Cardiac muscle cell (in vitro differentiated cells and primary cell): ENCODE data around the gene CAPN2. TPM values are rescaled to one million over a fixed set of nuclear protein-coding genes. Genes with fewer than 3 reads are reported as not detected.

Experiments used
- DNase-seq, 2 donors: peaks; one replicate each; pipeline versions ENCODE4 v3.0.0 to v3.0.0-alpha.2; 2010 to 2017; ENCODE audit warnings: low read depth in 1 of 2, low spot score in 1 of 2
- H3K27ac ChIP-seq: fragments of 200-600 bp; sonication (generic); 2 replicates; pipeline ENCODE4 v1.5.1; 2016
- H3K27me3 ChIP-seq: fragments of 200-600 bp; sonication (generic); 2 replicates; pipeline ENCODE4 v1.6.0; 2016; ENCODE audit warnings: control low read depth
- H3K36me3 ChIP-seq: fragments of 200-600 bp; sonication (generic); 2 replicates; pipeline ENCODE4 v1.5.1; 2016; ENCODE audit warnings: control low read depth
- H3K4me1 ChIP-seq: fragments of 200-600 bp; sonication (generic); 2 replicates; pipeline ENCODE4 v1.8.1; 2017; ENCODE audit warnings: low read depth, mild to moderate bottlenecking, mixed run types
- H3K4me3 ChIP-seq: fragments of 200-600 bp; sonication (generic); 2 replicates; pipeline ENCODE4 v1.5.1; 2016; ENCODE audit warnings: mild to moderate bottlenecking
- H3K9me3 ChIP-seq: fragments of 200-600 bp; sonication (generic); 2 replicates; pipeline ENCODE4 v1.5.1; 2017; ENCODE audit warnings: low read depth, mild to moderate bottlenecking, control low read depth
- CTCF ChIP-seq: IDR thresholded peaks from 2 replicates; pipeline ENCODE4 v1.5.1; 2012; ENCODE audit warnings: low read depth, mild to moderate bottlenecking, low read length
- polyA plus RNA-seq: library from polyadenylated mRNA; unstranded; fragments of >200 nt; fragmentation: Nextera tagmentation; extraction: Ambion mirVana; gene quantifications from 2 replicates; pipeline ENCODE4 v1.2.1, GENCODE V29; 2016
- total RNA-seq: library from RNA; depleted of rRNA; stranded (reverse); fragments of >200 nt; gene quantifications from 2 replicates; pipeline ENCODE4 v1.2.3, GENCODE V29; 2016

CAPN2 gene
- total and polyA plus RNA-seq, 2 experiments from 2014 or later, result 65.5 to 110 TPM

GRCh38 chr1:223759273-223759672 lies 46.9 kb downstream of the CAPN2 start:
- no peak overlapping the region for H3K4me3 ChIP-seq
- H3K4me1 ChIP-seq, result no peaks in the 10 kb centered on the region
- H3K9me3 ChIP-seq, result no peaks in the 10 kb centered on the region
- H3K27me3 ChIP-seq, result no peaks in the 10 kb centered on the region
- no peak for DNase-seq
- no peak overlapping the region for H3K27ac ChIP-seq
- TF ChIP-seq CTCF, result no peak
- peaks cover 9% of the 10 kb centered on the region for H3K36me3 ChIP-seq

GRCh38 chr1:223760833-223761232 lies 48.5 kb downstream of the CAPN2 start:
- no peaks in the 10 kb centered on the region for H3K9me3 ChIP-seq
- peaks cover 6% of the 10 kb centered on the region for H3K4me1 ChIP-seq
- H3K4me3 ChIP-seq, result no peak overlapping the region
- DNase-seq, result no peak
- no peak overlapping the region for H3K27ac ChIP-seq
- no peaks in the 10 kb centered on the region for H3K27me3 ChIP-seq
- TF ChIP-seq CTCF, result no peak
- H3K36me3 ChIP-seq, result peaks cover 9% of the 10 kb centered on the region

- peaks cover 9% of the 10 kb centered on the region for H3K36me3 ChIP-seq
- H3K9me3 ChIP-seq, result no peaks in the 10 kb centered on the region
These were observed 49.1 kb downstream of the CAPN2 start for GRCh38 chr1:223761411-223761810.

DNA sequence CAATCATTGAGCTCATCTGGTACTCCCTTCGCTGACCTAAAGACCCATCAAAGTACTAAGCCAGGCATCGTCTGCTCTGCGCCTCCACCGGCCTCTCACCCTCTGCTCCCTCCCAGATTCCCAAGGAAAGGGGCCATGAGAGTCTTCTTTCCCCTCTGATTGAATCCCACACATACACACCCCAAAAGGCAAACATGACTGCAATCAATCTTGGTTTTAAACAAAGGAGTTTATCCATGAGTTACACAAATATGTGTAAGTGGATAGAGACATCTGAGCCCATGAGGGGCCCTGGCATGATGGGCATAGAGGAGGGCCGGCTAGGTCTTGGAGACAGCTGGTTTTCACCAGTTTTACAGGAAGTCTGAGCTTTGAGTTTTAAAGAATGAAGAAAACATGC lies 50.9 kb downstream of the CAPN2 start:
- Histone ChIP-seq H3K4me1 (peaks cover 6% of the 10 kb centered on the region), H3K9me3 (no peaks in the 10 kb centered on the region), H3K36me3 (peaks cover 9% of the 10 kb centered on the region), H3K4me3 (no peak overlapping the region), H3K27ac (no peak overlapping the region), H3K27me3 (no peaks in the 10 kb centered on the region)
- TF ChIP-seq CTCF, result no peak
- DNase-seq, result no peak

More at GRCh38 chr1:223761411-223761810, 49.1 kb downstream of the CAPN2 start:
- Histone ChIP-seq H3K27me3 (no peaks in the 10 kb centered on the region), H3K4me3 (no peak overlapping the region), H3K4me1 (peaks cover 6% of the 10 kb centered on the region), H3K27ac (no peak overlapping the region)
- peak in 1 of 2 donors; percentile 63 for DNase-seq
- TF ChIP-seq CTCF, result no peak

DNA sequence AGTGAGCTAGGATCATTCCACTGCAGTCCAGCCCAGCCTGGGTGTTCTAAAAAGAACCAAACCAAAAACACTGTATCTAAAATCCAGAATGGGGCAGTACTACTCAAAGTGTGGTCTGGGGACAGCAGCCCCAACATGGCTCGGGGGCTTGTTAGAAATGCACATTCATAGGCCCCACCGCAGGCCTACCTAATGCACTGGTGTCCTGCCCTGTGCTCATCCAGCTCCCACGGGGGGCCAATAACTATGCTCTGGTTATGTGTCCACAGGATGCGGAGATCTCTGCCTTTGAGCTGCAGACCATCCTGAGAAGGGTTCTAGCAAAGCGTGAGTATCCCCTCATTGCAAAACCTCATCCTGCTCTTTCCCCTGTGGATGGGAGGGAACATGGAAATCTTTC lies 51.5 kb downstream of the CAPN2 start:
- Histone ChIP-seq H3K36me3 (peaks cover 9% of the 10 kb centered on the region), H3K9me3 (no peaks in the 10 kb centered on the region), H3K4me3 (no peak overlapping the region), H3K4me1 (peaks cover 6% of the 10 kb centered on the region), H3K27ac (no peak overlapping the region), H3K27me3 (no peaks in the 10 kb centered on the region)
- TF ChIP-seq CTCF, result no peak
- no peak for DNase-seq
